GM12801 (cell line): ENCODE data around the gene PALB2.

Experiments used
- CTCF ChIP-seq: IDR thresholded peaks from one replicate; pipeline ENCODE4 v1.5.1; 2011; ENCODE audit warnings: control low read depth; ENCODE audit not compliant: insufficient read length; ENCODE audit errors: extremely low read depth

The PALB2 gene

GRCh38 chr16:23564575-23565363, 76.3 kb downstream of the PALB2 start:
- TF ChIP-seq CTCF = no peak

- TF ChIP-seq CTCF = no peak
Observed at GRCh38 chr16:23563186-23563585, 77.9 kb downstream of the PALB2 start.

GRCh38 chr16:23562505-23562904, 78.6 kb downstream of the PALB2 start:
- TF ChIP-seq CTCF = no peak

GRCh38 chr16:23561586-23561985, 79.5 kb downstream of the PALB2 start:
- TF ChIP-seq CTCF = no peak

GRCh38 chr16:23557779-23558702, 83.1 kb downstream of the PALB2 start:
- no peak for TF ChIP-seq CTCF

- TF ChIP-seq CTCF = no peak
Observed at GRCh38 chr16:23556881-23557778, 84.0 kb downstream of the PALB2 start, which contains the start of the genes EARS2 and UBFD1. EARS2 (minus strand) TSS chr16:23557350; CDS start chr16:23557343, 7 bp downstream. UBFD1 (plus strand) TSS chr16:23557727; CDS start chr16:23557743, 16 bp downstream.
